Head of caudate nucleus (tissue), 42 donors: ENCODE data around the gene ZNF469.
A peak's percentile ranks its signal among the peaks of the same experiment; 100 is the strongest.
"Not testable (repeated sequence)": the region's sequence is repeated elsewhere in the genome, so short reads cannot be mapped to it uniquely, and the experiment has no call there.

Experiments
- DNase-seq, 42 donors: peaks; one replicate each; pipeline versions ENCODE4 v3.0.0 to v3.0.0-alpha.2; 2020 to 2021; ENCODE audit warnings: mixed read lengths in 7 of 42
- intact Hi-C: fragments of 100-400 bp; cut with DNase I; formaldehyde crosslinking; loops from one replicate; pipeline ENCODE4 v1.15.0; 2022

ZNF469 gene

DNA sequence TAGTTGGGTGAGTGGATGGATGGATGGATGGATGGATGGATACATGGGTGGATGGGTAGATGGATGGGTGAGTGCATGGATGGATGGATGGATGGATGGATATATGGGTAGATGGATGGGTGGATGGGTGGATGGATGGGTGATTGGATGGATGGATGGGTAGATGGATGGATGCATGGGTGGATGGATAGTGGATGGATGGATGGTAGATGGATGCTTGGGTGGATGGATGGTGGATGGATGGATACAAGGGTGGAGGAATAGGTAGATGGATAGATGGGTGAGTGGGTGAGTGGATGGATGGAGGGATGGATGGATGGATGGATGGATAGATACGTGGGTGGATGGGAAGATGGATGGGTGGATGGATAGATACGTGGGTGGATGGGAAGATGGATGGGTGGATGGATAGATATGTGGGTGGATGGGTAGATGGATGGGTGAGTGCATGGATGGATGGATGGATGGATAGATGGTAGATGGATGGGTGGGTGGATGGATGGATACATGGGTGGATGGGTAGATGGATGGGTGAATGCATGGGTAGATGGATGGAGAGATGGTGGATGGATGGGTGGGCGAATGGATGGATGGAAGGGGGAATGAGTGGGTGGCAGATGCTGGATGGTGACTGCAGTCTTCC, 19.0 kb downstream of the ZNF469 start:
- DNase-seq, result no peak
- intact Hi-C loops, result no loop called here

- no peak for DNase-seq
- intact Hi-C loops, result no loop called here
Observed at GRCh38 chr16:88402551-88403240, 19.9 kb downstream of the ZNF469 start.

- DNase-seq, result no peak
- intact Hi-C loops, result no loop called here
Observed at GRCh38 chr16:88403794-88404581, 21.2 kb downstream of the ZNF469 start.

- no peak for DNase-seq
- intact Hi-C loops, result no loop called here
Observed at GRCh38 chr16:88404769-88405168, 22.0 kb downstream of the ZNF469 start.

DNA sequence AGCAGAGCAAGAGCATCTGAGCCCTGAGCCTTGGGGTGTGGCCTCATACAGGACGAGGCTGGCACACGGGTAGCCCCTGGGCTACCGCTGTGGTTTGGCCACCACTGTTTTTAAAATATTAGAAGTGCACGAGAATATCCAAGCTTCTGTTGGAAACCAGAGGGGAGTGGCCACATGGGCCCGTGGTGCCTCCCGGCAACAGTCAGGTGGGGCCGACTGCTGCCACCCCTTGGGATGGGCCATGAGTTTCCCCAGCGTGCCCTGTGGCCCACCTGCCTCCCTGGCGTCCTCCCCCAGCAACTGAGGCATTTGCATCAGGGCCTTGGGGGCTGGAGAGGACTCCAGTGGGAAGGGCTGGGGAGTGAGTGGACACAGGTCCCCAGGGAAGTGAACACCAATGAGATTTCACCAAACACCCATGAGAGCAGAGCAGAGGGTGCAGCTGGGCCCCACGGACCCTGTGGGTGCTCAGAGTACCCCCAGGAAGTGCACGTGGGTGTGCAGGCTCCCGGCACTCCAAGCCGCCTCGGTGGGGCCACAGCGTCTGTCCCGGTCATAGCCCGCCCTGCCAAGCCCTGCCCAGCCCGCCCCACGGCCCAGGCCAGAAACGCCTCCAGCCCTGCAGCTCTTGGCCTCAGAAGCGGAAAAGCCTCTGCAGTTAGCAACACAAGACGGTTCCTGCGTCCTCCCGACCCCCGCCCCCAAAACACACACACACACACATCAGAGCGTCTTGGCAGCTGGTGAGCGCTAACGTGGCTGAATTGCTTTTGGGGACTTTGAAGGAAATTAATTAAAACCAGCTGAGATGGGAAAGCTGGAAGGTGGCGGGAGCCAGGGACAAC, 22.7 kb downstream of the ZNF469 start:
- intact Hi-C loops, result no loop called here
- peak in 9 of 42 donors; percentile 28 to 66 (median 43) for DNase-seq

- peak in 2 of 42 donors; percentile 23 to 27 for DNase-seq
Observed at GRCh38 chr16:88406096-88407041, 23.6 kb downstream of the ZNF469 start.

DNA sequence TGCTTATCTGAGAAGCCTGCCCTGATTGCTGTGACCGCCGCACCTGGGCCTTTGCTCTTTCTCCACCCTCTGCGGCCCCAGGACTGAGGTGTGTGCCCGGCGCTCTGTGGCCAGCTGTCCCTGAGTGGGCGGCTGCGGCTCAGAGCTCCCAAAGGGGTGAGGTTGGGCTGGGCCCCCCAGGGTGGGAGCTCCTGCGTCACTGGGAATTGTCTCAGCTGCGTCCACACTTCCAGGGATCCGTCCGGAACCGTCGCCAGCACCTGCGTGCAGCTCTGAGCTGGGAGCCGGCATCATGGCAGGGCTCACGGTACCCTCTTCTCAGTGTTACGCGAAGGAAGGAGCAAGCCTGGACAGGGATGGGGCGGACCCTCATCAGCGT, 24.3 kb downstream of the ZNF469 start:
- intact Hi-C loops, result no loop called here
- no peak for DNase-seq

More at GRCh38 chr16:88406096-88407041, 23.6 kb downstream of the ZNF469 start:
- intact Hi-C loops, result no loop called here

- no peak for DNase-seq
- intact Hi-C loops, result no loop called here
Observed at GRCh38 chr16:88407807-88408206, 25.0 kb downstream of the ZNF469 start.

DNA sequence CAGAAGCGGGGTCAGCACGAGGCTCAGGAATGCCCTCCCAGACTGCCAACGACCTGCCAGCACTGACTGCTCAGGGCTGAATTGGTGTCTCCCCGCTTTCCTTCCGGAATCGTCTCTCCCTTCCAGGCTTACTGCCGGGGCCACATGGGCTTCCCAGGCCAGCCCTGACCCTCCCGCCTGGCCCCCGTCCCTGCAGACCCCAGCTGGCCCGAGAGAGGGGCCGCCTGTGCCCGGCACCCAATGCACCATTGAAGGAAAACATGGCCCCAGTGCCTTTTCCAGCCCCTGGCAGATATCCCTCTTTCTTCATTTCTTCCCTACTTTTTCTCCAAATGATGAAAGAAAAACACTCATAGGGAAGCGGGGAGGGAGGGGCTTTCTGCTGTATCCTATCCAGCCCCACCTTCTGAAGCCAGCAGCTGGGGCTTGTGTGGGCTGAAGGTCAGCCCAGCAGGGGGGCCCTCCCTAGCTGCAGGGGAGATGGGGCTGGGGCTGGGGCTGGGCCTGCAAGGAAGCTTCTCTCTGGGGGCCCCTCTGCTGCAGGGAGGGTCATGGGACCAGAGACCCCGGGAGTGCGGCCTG, 25.9 kb downstream of the ZNF469 start:
- intact Hi-C loops, result no loop called here
- no peak for DNase-seq

GRCh38 chr16:88409296-88410065, 26.7 kb downstream of the ZNF469 start:
- no peak for DNase-seq
- intact Hi-C loops, result no loop called here

DNA sequence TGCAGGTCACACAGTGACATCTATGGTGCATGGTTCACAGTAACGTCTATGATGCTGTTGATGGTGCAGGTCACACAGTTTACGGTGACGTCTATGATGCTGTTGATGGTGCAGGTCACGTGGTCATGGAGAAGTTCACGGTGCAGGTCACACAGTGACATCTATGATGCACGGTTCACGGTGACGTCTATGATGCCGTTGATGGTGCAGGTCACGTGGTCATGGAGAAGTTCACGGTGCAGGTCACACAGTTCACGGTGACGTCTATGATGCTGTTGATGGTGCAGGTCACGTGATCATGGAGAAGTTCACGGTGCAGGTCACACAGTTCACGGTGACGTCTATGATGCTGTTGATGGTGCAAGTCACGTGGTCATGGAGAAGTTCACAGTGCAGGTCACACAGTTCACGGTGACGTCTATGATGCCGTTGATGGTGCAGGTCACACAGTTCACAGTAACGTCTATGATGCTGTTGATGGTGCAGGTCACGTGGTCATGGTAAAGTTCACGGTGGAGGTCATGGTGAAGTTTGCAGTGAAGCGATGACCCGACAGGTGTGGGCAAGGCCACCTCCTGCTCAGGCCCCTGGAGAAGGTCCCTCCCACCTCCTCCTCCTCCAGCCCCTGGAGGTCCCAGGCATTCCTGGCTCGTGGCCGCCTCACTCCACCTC, 27.7 kb downstream of the ZNF469 start:
- intact Hi-C loops, result not testable (repeated sequence)

DNA sequence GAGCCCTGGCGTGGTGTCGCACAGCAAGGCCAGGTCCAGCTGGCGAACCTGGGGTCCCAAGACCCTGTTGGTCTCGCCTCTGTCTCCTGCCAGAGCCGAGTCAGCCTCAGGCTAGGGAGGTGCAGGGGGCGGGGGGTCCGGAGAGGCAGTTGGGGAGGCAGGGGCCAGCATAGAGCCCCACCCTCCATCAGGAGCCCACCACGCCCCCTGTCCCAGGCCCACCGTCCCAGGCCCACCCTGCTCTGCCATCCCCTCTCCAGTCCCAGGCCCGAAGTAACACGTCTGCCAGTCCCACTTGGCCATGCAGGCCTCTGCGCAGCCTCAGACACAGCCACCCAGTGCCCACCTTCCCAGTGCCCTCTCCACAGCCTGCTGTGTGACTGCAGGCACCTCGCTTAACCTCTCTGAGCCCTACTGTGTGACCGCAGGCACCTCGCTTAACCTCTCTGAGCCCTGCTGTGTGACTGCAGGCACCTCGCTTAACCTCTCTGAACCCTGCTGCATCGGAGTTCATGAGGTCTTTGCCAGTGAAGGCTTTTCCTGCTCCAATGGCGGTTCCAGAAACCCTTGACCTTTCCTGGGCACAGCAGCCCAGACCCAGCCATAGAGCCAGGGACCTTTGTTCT, 29.3 kb downstream of the ZNF469 start:
- intact Hi-C loops, result no loop called here
- DNase-seq, result no peak

More for the DNA sequence above, 27.7 kb downstream of the ZNF469 start:
- not testable (repeated sequence) for DNase-seq

DNA sequence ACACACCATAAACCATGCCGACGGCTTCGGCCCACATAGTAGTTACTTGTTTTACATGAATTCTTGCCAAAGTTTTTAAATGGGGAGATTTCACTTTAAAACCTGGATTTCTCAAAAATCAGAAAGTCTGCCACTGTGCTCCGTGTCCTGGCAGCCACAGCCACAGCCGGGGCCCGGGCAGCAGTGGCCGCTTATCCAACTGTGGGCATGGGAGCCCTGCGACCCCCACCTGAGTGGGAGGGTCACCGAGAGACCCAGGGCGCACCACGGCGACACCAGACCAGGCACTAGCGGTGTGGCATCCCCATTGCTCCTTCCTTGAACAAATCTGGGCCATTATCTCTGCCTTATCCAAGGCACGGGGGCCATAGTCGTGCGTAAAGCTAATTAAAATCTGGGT, 30.0 kb downstream of the ZNF469 start:
- intact Hi-C loops, result no loop called here
- no peak for DNase-seq

DNA sequence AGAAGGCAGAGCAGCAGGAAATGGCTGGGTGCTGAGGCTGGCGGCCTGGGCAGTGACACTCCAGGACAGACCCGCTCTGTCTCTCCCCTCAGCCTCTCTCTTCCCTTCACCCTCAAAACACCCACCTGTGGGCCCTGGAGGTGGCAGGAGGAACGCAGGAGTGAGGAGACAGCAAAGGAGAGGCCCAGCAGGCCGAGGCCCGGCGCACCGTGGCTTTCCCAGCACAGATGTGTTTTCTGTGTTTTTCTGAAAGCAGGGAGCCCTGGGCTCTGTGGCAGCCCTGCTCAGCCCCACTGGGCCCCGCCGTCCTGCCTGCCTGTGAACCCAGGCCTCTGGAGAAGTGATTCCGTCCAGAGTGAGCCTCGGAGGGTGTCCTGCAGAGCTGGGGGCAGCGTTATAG, 30.5 kb downstream of the ZNF469 start:
- no peak for DNase-seq
- intact Hi-C loops, result no loop called here

DNA sequence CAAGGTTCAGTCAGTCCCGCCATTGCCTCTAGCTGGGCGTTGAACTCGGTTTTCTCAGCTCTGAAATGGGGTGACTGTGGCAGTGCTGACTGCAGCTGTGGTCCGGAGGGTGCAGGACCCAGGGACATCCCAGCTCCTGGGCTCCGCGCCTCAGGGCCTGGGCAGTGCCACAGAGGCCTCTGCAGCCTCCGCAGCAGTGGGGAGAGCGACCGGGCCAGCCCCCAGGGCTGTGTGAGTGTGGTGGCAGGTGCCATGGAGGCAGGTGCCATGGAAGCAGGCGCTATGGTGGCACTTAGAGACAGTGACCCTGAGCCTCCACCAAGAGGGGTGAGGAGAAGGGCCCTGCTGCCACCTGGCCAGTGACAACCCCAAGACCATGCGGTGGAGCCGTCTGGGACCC, 30.9 kb downstream of the ZNF469 start:
- no peak for DNase-seq
- intact Hi-C loops, result no loop called here
